Panc1 (cell line): ENCODE measurements around the gene NOL4L.

Experiments
- CTCF ChIP-seq: fragments of 450-650 bp; IDR thresholded peaks from 2 replicates; pipeline ENCODE4 v1.5.1; 2017; ENCODE audit warnings: mild to moderate bottlenecking
- POLR2AphosphoS5 ChIP-seq: IDR thresholded peaks from 2 replicates; pipeline ENCODE4 v1.6.1; 2012; ENCODE audit warnings: mild to moderate bottlenecking, low read depth, low read length, moderate library complexity

- no peak for TF ChIP-seq CTCF
- TF ChIP-seq POLR2AphosphoS5 = no peak
Measured at GRCh38 chr20:32416206-32416605, 168.9 kb downstream of the NOL4L start.
